22Rv1 (cell line): ENCODE results near the gene VWF.

Experiments
- ZFX ChIP-seq: fragments of 450-650 bp; IDR thresholded peaks from 2 replicates; pipeline ENCODE4 v1.6.1; 2017; ENCODE audit warnings: antibody characterized with exemption, borderline replicate concordance
- TF ChIP-seq, protein P1 (sequence below): fragments of 450-650 bp; IDR thresholded peaks from 2 replicates; pipeline ENCODE4 v1.5.1; 2017; ENCODE audit warnings: mild to moderate bottlenecking

DNA sequence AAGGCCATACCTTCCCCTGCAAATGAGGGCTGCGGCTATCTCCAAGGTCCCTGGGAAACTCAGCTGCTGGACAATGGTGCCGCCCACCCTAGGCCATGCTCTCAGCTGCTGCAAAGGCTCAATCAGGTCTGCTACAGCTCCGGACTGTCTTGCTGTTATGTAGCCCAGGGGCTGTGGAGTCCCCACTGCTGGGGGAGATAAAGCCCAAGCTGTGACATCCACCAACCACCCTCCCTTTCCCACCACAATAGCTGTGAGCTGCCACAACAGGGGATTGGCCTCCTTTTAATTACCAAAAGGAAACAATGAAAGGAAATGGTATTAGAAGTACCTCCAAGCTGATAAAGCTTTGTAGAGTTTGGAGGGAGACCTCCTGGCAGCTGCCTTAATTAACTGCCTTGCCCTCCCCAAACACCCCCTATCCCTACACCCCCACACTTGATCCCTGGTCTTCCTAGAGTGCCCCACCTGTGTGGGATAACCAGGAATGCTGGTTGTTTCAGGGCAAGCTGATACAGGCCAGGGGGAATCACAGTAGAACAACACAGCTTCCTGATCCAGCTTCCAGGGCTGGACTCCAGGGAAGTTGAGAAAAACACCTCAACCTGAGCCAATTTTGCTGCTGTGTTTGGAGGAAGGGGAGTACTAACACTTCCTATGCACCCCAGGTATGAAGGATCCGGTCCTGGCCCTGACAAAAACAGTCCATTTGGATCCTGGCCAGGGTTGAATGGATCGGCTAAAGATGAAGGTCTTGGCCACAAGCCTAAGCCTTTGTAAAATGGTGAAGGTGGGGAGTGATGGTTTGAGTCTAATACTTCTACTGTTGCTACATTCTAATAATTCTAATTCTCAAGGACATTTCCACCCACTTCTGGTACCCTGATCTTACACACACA lies at the start of gene VWF:
- TF ChIP-seq, protein P1, sequence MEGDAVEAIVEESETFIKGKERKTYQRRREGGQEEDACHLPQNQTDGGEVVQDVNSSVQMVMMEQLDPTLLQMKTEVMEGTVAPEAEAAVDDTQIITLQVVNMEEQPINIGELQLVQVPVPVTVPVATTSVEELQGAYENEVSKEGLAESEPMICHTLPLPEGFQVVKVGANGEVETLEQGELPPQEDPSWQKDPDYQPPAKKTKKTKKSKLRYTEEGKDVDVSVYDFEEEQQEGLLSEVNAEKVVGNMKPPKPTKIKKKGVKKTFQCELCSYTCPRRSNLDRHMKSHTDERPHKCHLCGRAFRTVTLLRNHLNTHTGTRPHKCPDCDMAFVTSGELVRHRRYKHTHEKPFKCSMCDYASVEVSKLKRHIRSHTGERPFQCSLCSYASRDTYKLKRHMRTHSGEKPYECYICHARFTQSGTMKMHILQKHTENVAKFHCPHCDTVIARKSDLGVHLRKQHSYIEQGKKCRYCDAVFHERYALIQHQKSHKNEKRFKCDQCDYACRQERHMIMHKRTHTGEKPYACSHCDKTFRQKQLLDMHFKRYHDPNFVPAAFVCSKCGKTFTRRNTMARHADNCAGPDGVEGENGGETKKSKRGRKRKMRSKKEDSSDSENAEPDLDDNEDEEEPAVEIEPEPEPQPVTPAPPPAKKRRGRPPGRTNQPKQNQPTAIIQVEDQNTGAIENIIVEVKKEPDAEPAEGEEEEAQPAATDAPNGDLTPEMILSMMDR = no peak
- no peak for TF ChIP-seq ZFX
